ENCODE results near the gene STPG3.
A peak's percentile ranks its signal among the peaks of the same experiment; 100 is the strongest.
"Not testable (repeated sequence)": the region's sequence is repeated elsewhere in the genome, so short reads cannot be mapped to it uniquely, and the experiment has no call there.

Gene STPG3

GRCh38 chr9:137234055-137234697 is 16.9 kb upstream of the STPG3 start:
- DNase-seq (ENCODE audit: low spot score): no peak

- DNase-seq (ENCODE audit: low spot score): peak; percentile 61
These were observed 16.2 kb upstream of the STPG3 start for GRCh38 chr9:137234758-137235423.

- peak; percentile 68 for DNase-seq (ENCODE audit: low spot score)
These were observed 15.5 kb upstream of the STPG3 start for GRCh38 chr9:137235424-137236237.

- DNase-seq (ENCODE audit: low spot score): peak; percentile 90
These were observed 14.7 kb upstream of the STPG3 start for GRCh38 chr9:137236238-137236935.

GRCh38 chr9:137236936-137237421 is 14.1 kb upstream of the STPG3 start:
- DNase-seq (ENCODE audit: low spot score): no peak

- DNase-seq (ENCODE audit: low spot score): peak; percentile 57
These were observed 13.0 kb upstream of the STPG3 start for GRCh38 chr9:137237759-137238726.

- DNase-seq (ENCODE audit: low spot score): not testable (repeated sequence)
These were observed 11.4 kb upstream of the STPG3 start for GRCh38 chr9:137239541-137240200.

GRCh38 chr9:137240318-137240840 is 10.7 kb upstream of the STPG3 start:
- peak; percentile 81 for DNase-seq (ENCODE audit: low spot score)

GRCh38 chr9:137240841-137241489 is 10.1 kb upstream of the STPG3 start, which contains the start of gene TUBB4B:
TSS of gene TUBB4B (plus strand) at chr9:137241287. CDS start at chr9:137241361, 74 bp downstream.
- peak; percentile 100 for DNase-seq (ENCODE audit: low spot score)

GRCh38 chr9:137241490-137242268 is 9.4 kb upstream of the STPG3 start:
- no peak for DNase-seq (ENCODE audit: low spot score)

GRCh38 chr9:137242269-137243203 is 8.6 kb upstream of the STPG3 start:
- DNase-seq (ENCODE audit: low spot score): no peak

GRCh38 chr9:137243266-137243625 is 7.8 kb upstream of the STPG3 start:
- DNase-seq (ENCODE audit: low spot score): not testable (repeated sequence)

GRCh38 chr9:137243626-137244485 is 7.2 kb upstream of the STPG3 start:
- peak; percentile 54 for DNase-seq (ENCODE audit: low spot score)

GRCh38 chr9:137244486-137245449 is 6.3 kb upstream of the STPG3 start:
- DNase-seq (ENCODE audit: low spot score): no peak

Data from NAMALWA (cell line).